HEK293 (cell line): ENCODE measurements around the gene FBXW5.

ENCODE experiments used
- CTCF ChIA-PET: fragments of 350-600 bp; formaldehyde crosslinking; extraction: SDS; loops from one replicate; lab custom pipeline; 2021; ENCODE audit warnings: antibody characterized with exemption; lab: Yijun Ruan, JAX
- POLR2A ChIA-PET: fragments of 300-600 bp; formaldehyde crosslinking; extraction: SDS; loops from one replicate; lab custom pipeline; 2020; ENCODE audit warnings: antibody characterized with exemption, inconsistent platforms; lab: Yijun Ruan, JAX
- H3K27ac ChIP-seq: fragments of 200-500 bp; sonication (Bioruptor generic); 2 replicates; pipeline ENCODE4 v1.5.1; 2014; ENCODE audit warnings: low read depth, low read length, control low read depth, inconsistent platforms; ENCODE audit errors: extremely low read depth
- H3K36me3 ChIP-seq, 2 experiments: fragments of 200-500 bp in 1 of 2; sonication (Bioruptor generic) in 1 of 2; 1 replicate in 1 of 2; 2 replicates in 1 of 2; pipeline ENCODE4 v1.5.1; 2014 to 2017; ENCODE audit warnings: inconsistent platforms in 2 of 2, low read length in 2 of 2; ENCODE audit not compliant: control insufficient read depth in 2 of 2, insufficient read depth in 1 of 2
- H3K4me1 ChIP-seq: fragments of 200-500 bp; sonication (Bioruptor generic); 2 replicates; pipeline ENCODE4 v1.5.1; 2014; ENCODE audit warnings: mild to moderate bottlenecking, low read length, inconsistent platforms; ENCODE audit not compliant: control insufficient read depth, insufficient read depth
- H3K4me3 ChIP-seq: 2 replicates; pipeline ENCODE4 v1.5.1; 2011; ENCODE audit warnings: low read depth, mild to moderate bottlenecking, control low read depth, low read length, moderate library complexity
- H3K9me3 ChIP-seq: fragments of 200-500 bp; sonication (Bioruptor generic); 2 replicates; pipeline ENCODE4 v1.5.1; 2014; ENCODE audit warnings: low read depth, low read length, inconsistent platforms; ENCODE audit not compliant: control insufficient read depth, insufficient read depth
- EGR2 ChIP-seq: fragments of 450-650 bp; formaldehyde crosslinking; IDR thresholded peaks from 2 replicates; pipeline ENCODE4 v1.5.1; 2016; ENCODE audit warnings: low read depth, missing biosample characterization, missing genetic modification characterization
- HIC1 ChIP-seq: fragments of 450-650 bp; formaldehyde crosslinking; IDR thresholded peaks from 2 replicates; pipeline ENCODE4 v1.5.1; 2016; ENCODE audit warnings: missing biosample characterization, missing genetic modification characterization
- SP2 ChIP-seq: fragments of 450-650 bp; formaldehyde crosslinking; IDR thresholded peaks from 2 replicates; pipeline ENCODE4 v1.5.1; 2016; ENCODE audit warnings: missing biosample characterization, missing genetic modification characterization
- ZBTB21 ChIP-seq: fragments of 450-650 bp; formaldehyde crosslinking; IDR thresholded peaks from 2 replicates; pipeline ENCODE4 v1.5.1; 2017; ENCODE audit warnings: missing biosample characterization, missing genetic modification characterization
- ZBTB48 ChIP-seq: fragments of 450-650 bp; formaldehyde crosslinking; IDR thresholded peaks from 2 replicates; pipeline ENCODE4 v1.5.1; 2016; ENCODE audit warnings: missing biosample characterization, missing genetic modification characterization
- ZBTB8A ChIP-seq: fragments of 450-650 bp; formaldehyde crosslinking; IDR thresholded peaks from 2 replicates; pipeline ENCODE4 v1.5.1; 2016; ENCODE audit warnings: missing biosample characterization, missing genetic modification characterization
- ZFHX2 ChIP-seq: fragments of 450-650 bp; formaldehyde crosslinking; conservative IDR thresholded peaks from 2 replicates; pipeline ENCODE4 v1.5.1; 2016; ENCODE audit warnings: missing biosample characterization, missing genetic modification characterization
- ZNF16 ChIP-seq: fragments of 450-650 bp; formaldehyde crosslinking; IDR thresholded peaks from 2 replicates; pipeline ENCODE4 v1.5.1; 2016; ENCODE audit warnings: low read depth, missing biosample characterization, missing genetic modification characterization
- ZNF221 ChIP-seq: fragments of 450-650 bp; formaldehyde crosslinking; IDR thresholded peaks from 2 replicates; pipeline ENCODE4 v1.5.1; 2017; ENCODE audit warnings: missing biosample characterization, missing genetic modification characterization, borderline replicate concordance
- ZNF366 ChIP-seq: fragments of 450-650 bp; formaldehyde crosslinking; conservative IDR thresholded peaks from 2 replicates; pipeline ENCODE4 v1.5.1; 2016; ENCODE audit warnings: missing biosample characterization, missing genetic modification characterization
- ZNF37A ChIP-seq: fragments of 450-650 bp; IDR thresholded peaks from 2 replicates; pipeline ENCODE4 v1.5.1; 2018; ENCODE audit warnings: missing biosample characterization, missing genetic modification characterization
- ZNF404 ChIP-seq: fragments of 450-650 bp; formaldehyde crosslinking; IDR thresholded peaks from 2 replicates; pipeline ENCODE4 v1.5.1; 2017; ENCODE audit warnings: missing biosample characterization, missing genetic modification characterization
- ZNF549 ChIP-seq: fragments of 450-650 bp; IDR thresholded peaks from 2 replicates; pipeline ENCODE4 v1.5.1; 2018; ENCODE audit warnings: missing biosample characterization, missing genetic modification characterization, mild to moderate bottlenecking, inconsistent platforms, moderate library complexity
- ZNF704 ChIP-seq: fragments of 450-650 bp; formaldehyde crosslinking; IDR thresholded peaks from 2 replicates; pipeline ENCODE4 v1.5.1; 2016; ENCODE audit warnings: missing biosample characterization, missing genetic modification characterization
- TF ChIP-seq, protein P1 (sequence below): fragments of 450-650 bp; formaldehyde crosslinking; IDR thresholded peaks from 2 replicates; pipeline ENCODE4 v1.5.1; 2016; ENCODE audit warnings: missing biosample characterization, missing genetic modification characterization, borderline replicate concordance
- TF ChIP-seq, protein P2 (sequence below): fragments of 450-650 bp; formaldehyde crosslinking; IDR thresholded peaks from 2 replicates; pipeline ENCODE4 v1.5.1; 2017; ENCODE audit warnings: missing biosample characterization, mild to moderate bottlenecking, missing genetic modification characterization, moderate library complexity

FBXW5 gene

GRCh38 chr9:136965771-136966484, 21.4 kb upstream of the FBXW5 start (continued):
- TF ChIP-seq, protein P1, sequence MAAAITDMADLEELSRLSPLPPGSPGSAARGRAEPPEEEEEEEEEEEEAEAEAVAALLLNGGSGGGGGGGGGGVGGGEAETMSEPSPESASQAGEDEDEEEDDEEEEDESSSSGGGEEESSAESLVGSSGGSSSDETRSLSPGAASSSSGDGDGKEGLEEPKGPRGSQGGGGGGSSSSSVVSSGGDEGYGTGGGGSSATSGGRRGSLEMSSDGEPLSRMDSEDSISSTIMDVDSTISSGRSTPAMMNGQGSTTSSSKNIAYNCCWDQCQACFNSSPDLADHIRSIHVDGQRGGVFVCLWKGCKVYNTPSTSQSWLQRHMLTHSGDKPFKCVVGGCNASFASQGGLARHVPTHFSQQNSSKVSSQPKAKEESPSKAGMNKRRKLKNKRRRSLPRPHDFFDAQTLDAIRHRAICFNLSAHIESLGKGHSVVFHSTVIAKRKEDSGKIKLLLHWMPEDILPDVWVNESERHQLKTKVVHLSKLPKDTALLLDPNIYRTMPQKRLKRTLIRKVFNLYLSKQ (tag by site-specific recombination), result no peak
- TF ChIP-seq ZBTB48 (tag by site-specific recombination) (peak; percentile 93), ZBTB21 (tag by site-specific recombination) (0 out of 2 replicates have a peak, but pooled peaks have one; percentile 41), ZNF221 (tag by site-specific recombination) (no peak), ZBTB8A (tag by site-specific recombination) (peak; percentile 83), ZNF549 (tag by site-specific recombination) (no peak), ZNF16 (tag by site-specific recombination) (no peak), ZNF37A (tag by site-specific recombination) (no peak), ZNF704 (tag by site-specific recombination) (no peak), ZNF366 (tag by site-specific recombination) (0 out of 2 replicates have a peak, but pooled peaks have one; percentile 13), SP2 (tag by site-specific recombination) (no peak; the same call in none of the 2 replicates), HIC1 (no peak)
- TF ChIP-seq, protein P2, sequence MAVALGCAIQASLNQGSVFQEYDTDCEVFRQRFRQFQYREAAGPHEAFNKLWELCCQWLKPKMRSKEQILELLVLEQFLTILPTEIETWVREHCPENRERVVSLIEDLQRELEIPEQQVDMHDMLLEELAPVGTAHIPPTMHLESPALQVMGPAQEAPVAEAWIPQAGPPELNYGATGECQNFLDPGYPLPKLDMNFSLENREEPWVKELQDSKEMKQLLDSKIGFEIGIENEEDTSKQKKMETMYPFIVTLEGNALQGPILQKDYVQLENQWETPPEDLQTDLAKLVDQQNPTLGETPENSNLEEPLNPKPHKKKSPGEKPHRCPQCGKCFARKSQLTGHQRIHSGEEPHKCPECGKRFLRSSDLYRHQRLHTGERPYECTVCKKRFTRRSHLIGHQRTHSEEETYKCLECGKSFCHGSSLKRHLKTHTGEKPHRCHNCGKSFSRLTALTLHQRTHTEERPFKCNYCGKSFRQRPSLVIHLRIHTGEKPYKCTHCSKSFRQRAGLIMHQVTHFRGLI, result 0 out of 2 replicates have a peak, but pooled peaks have one; percentile 25

DNA sequence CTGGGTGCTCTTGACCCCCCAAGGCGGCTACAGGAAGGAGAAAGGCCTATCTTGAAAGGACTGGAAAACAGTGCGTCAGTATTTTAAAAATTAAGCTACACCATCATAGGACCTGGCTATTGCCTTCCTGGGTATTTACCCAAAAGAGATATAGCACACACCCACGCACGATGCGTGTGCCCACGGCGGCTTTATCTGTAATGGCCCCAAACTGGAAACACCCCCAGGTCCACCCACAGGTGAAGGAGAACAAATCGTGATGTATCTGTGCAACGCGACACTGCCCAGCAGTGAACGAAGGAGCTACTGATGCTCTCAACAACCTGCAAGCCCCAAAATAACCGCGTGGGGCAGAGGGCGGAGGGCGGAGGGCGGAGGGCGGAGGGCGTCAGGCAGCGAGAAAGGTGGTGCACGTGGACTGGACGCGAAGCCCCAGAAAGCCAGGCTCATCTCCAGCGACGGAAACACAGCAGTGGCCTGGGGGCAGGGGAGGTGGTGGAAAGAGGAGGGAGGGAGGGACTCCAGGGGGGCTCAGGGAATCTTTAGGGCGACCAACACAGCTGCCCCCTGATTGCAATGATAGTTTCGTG, 20.4 kb upstream of the FBXW5 start:
- Histone ChIP-seq H3K36me3 (no peaks in the 10 kb centered on the region), H3K27ac (no peak overlapping the region), H3K4me1 (no peaks in the 10 kb centered on the region), H3K4me3 (no peak overlapping the region), H3K9me3 (no peaks in the 10 kb centered on the region)
- ChIA-PET POLR2A (interaction anchor here (0.7 to 1.0 kb wide), 2 partner anchors 14 to 104 kb away, joined by 3 to 8 read pairs; no protein-coding TSS in a partner anchor), CTCF (interaction anchor here (0.6 to 1.7 kb wide), 7 partner anchors 10 to 122 kb away, joined by 3 to 11 read pairs (median 5); partner anchors contain the start of genes C8G and MAN1B1)
- TF ChIP-seq ZFHX2 (tag by site-specific recombination) (peak; percentile 85), EGR2 (peak; percentile 90), ZNF404 (no peak)
